ENCODE measurements around the gene SCO2.

GRCh38 chr22:50548921-50549790, 23.8 kb upstream of the SCO2 start:
- TF ChIP-seq, protein P1, sequence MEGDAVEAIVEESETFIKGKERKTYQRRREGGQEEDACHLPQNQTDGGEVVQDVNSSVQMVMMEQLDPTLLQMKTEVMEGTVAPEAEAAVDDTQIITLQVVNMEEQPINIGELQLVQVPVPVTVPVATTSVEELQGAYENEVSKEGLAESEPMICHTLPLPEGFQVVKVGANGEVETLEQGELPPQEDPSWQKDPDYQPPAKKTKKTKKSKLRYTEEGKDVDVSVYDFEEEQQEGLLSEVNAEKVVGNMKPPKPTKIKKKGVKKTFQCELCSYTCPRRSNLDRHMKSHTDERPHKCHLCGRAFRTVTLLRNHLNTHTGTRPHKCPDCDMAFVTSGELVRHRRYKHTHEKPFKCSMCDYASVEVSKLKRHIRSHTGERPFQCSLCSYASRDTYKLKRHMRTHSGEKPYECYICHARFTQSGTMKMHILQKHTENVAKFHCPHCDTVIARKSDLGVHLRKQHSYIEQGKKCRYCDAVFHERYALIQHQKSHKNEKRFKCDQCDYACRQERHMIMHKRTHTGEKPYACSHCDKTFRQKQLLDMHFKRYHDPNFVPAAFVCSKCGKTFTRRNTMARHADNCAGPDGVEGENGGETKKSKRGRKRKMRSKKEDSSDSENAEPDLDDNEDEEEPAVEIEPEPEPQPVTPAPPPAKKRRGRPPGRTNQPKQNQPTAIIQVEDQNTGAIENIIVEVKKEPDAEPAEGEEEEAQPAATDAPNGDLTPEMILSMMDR (IDR thresholded peaks at IDR 0.05): no peak
- no peak for TF ChIP-seq POLR2A (IDR thresholded peaks at IDR 0.05)

All from right lobe of liver (tissue), 4 donors.